Measurements from ENCODE around the gene GPHB5.
"Not testable (repeated sequence)": the region's sequence is repeated elsewhere in the genome, so short reads cannot be mapped to it uniquely, and the experiment has no call there.

Gene GPHB5

GRCh38 chr14:63292805-63293204, 25.9 kb downstream of the GPHB5 start:
- DNase-seq: no peak

GRCh38 chr14:63290741-63291430, 27.8 kb downstream of the GPHB5 start:
- DNase-seq: no peak

- DNase-seq: no peak
Observed at GRCh38 chr14:63288853-63289252, 29.9 kb downstream of the GPHB5 start.

- no peak for DNase-seq
Observed at GRCh38 chr14:63287666-63288483, 30.9 kb downstream of the GPHB5 start.

- no peak for DNase-seq
Observed at GRCh38 chr14:63286071-63286470, 32.7 kb downstream of the GPHB5 start.

GRCh38 chr14:63283884-63284248, 34.9 kb downstream of the GPHB5 start:
- DNase-seq: no peak

GRCh38 chr14:63282997-63283883, 35.5 kb downstream of the GPHB5 start:
- no peak for DNase-seq

- DNase-seq: not testable (repeated sequence)
Observed at GRCh38 chr14:63279933-63280332, 38.8 kb downstream of the GPHB5 start.

- no peak for DNase-seq
Observed at GRCh38 chr14:63277591-63278183, 41.0 kb downstream of the GPHB5 start.

- no peak for DNase-seq
Observed at GRCh38 chr14:63276492-63277342, 42.0 kb downstream of the GPHB5 start.

GRCh38 chr14:63276016-63276415, 42.7 kb downstream of the GPHB5 start:
- DNase-seq: no peak

- no peak for DNase-seq
Observed at GRCh38 chr14:63275611-63276010, 43.1 kb downstream of the GPHB5 start.

GRCh38 chr14:63273717-63274655, 44.7 kb downstream of the GPHB5 start:
- no peak for DNase-seq

- no peak for DNase-seq
Observed at GRCh38 chr14:63273129-63273528, 45.6 kb downstream of the GPHB5 start.

- DNase-seq: no peak
Observed at GRCh38 chr14:63269561-63270225, 49.0 kb downstream of the GPHB5 start.

- no peak for DNase-seq
Observed at GRCh38 chr14:63268771-63269170, 50.0 kb downstream of the GPHB5 start.

GRCh38 chr14:63267171-63267570, 51.6 kb downstream of the GPHB5 start:
- no peak for DNase-seq

GRCh38 chr14:63266106-63266505, 52.6 kb downstream of the GPHB5 start:
- DNase-seq: no peak
